GM12864 (cell line): ENCODE results near the gene KRT27.
A peak's percentile ranks its signal among the peaks of the same experiment; 100 is the strongest.

Experiments
- DNase-seq: peaks from one replicate; pipeline ENCODE4 v3.0.0-alpha.2; 2011; ENCODE audit warnings: low read depth
- H3K4me3 ChIP-seq: 2 replicates; pipeline ENCODE4 v1.5.1; 2011; ENCODE audit warnings: mild to moderate bottlenecking, low read depth, low read length, control low read depth
- TF ChIP-seq, protein P1 (sequence below): IDR thresholded peaks from 2 replicates; pipeline ENCODE4 v1.5.1; 2011; ENCODE audit warnings: low read depth, mild to moderate bottlenecking, moderate library complexity, low read length, control low read depth, inconsistent platforms; ENCODE audit errors: missing control alignments

KRT27 gene

DNA sequence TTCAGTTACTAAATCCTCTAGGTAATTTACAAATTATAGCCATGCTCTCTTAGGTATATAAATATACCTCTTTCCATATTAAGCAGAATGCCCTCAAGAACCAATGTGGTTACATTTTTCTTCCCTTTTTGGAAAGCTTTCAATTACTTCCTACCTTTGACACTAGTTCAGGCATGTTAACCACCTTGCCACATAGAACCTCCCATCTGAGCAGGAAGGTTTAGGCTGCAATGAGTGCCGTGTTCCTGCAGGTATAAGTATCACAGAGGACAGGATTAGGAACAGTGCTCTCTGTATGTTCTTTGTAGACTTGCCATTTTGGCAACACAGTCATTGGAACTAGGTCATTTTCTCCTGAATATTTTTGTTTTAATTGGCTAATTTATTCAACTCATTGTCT lies 47.3 kb downstream of the KRT27 start:
- H3K4me3 ChIP-seq: no peak overlapping the region
- TF ChIP-seq, protein P1, sequence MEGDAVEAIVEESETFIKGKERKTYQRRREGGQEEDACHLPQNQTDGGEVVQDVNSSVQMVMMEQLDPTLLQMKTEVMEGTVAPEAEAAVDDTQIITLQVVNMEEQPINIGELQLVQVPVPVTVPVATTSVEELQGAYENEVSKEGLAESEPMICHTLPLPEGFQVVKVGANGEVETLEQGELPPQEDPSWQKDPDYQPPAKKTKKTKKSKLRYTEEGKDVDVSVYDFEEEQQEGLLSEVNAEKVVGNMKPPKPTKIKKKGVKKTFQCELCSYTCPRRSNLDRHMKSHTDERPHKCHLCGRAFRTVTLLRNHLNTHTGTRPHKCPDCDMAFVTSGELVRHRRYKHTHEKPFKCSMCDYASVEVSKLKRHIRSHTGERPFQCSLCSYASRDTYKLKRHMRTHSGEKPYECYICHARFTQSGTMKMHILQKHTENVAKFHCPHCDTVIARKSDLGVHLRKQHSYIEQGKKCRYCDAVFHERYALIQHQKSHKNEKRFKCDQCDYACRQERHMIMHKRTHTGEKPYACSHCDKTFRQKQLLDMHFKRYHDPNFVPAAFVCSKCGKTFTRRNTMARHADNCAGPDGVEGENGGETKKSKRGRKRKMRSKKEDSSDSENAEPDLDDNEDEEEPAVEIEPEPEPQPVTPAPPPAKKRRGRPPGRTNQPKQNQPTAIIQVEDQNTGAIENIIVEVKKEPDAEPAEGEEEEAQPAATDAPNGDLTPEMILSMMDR: no peak
- no peak for DNase-seq

DNA sequence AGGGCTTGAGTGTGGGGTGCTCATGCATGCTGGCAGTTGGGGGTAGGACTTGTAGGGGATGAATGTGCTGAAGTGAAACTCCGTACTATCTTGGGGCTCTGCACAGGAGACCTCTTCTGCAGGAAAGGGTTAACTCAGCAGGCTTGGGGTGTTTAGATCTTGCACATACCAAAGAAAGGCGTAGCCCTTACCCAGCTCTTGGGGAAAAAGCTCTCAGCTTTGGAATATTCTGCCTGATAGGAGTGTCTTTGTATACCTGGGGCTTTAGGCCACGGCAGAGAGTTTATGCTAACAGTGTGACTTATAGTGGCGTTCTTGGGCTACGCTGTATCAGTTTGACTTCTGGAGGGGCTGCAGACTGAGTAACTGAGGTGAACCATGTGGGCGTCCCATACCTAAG lies 48.3 kb downstream of the KRT27 start:
- DNase-seq: no peak
- TF ChIP-seq, protein P1: no peak
- H3K4me3 ChIP-seq: no peak overlapping the region

DNA sequence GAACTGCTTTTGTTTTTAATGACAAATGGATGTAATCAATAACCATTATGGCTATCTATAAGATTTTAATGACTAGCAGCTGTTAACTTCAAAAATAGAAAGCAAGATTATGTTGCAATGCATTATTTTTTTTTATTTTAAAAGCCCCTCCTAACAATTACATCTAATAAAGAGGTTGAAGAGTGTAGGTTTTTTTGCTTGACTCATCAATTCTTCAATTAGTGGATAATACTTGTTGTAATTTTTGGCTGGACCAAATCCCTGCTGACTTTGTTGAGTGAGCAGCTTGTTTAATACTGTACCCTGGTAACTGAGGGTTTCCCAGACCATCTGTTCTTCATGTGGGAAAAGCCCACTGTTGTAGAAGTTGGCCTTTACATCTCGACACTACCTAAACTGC lies 51.4 kb downstream of the KRT27 start:
- TF ChIP-seq, protein P1: no peak
- H3K4me3 ChIP-seq: no peak overlapping the region
- no peak for DNase-seq

DNA sequence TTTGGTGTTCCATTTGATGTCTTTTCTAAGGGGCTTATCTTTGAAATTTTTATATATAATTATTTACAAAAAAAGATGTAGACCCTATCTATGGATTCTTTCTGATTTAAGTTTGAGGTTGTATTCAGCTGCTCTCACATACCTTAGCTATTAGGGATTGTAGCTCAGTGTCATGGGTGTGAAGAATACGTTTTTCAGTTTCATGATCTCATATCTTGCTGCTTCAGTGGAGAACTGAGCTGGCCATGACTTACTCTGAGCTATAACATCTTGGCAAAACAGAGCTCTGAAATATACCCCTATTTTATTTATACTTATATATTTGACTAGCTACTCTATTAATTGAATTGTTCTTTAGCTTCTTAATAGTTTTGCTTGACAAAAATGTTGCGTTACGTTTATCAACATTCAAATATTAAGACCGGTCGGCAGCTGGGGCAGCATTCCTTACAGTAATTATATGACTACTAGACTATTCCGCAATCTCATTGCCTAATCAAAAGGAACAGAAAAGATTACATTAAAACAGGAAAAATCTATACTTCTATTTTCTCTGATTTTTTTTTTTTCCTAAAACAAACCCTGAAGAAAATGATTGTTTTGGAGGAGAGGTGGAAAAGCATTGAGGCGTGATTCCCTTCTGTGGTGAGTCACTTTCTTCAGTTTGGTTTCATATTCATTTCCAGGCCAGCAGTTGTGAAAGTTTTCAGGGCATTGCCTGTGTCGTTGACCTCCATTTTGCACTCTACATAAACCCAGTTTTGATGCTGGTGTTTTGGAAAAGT lies 54.7 kb downstream of the KRT27 start:
- TF ChIP-seq, protein P1: no peak
- H3K4me3 ChIP-seq: no peak overlapping the region
- DNase-seq: peak; percentile 16

DNA sequence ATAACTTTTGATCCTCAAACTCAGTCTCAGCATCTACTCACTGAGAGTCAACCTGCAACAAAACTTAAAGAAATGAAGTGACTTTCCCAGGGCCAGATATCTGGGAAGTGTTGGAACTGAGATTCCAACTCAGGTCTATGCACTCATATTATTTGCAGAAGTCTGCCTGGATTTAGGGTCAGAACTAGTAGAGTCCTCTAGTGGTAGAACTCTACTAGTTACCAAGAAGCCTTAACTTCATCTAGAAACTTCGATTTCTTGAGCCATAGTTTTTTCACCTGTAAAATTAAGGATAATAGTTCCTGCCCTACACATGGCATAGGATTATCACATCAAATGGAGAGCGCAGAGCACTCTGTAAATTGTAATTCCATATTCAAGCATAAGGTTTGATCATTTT lies 55.4 kb downstream of the KRT27 start:
- H3K4me3 ChIP-seq: no peak overlapping the region
- TF ChIP-seq, protein P1: peak; percentile 28
- DNase-seq: no peak
